ENCODE data around the gene FHIT.

FHIT gene

DNA sequence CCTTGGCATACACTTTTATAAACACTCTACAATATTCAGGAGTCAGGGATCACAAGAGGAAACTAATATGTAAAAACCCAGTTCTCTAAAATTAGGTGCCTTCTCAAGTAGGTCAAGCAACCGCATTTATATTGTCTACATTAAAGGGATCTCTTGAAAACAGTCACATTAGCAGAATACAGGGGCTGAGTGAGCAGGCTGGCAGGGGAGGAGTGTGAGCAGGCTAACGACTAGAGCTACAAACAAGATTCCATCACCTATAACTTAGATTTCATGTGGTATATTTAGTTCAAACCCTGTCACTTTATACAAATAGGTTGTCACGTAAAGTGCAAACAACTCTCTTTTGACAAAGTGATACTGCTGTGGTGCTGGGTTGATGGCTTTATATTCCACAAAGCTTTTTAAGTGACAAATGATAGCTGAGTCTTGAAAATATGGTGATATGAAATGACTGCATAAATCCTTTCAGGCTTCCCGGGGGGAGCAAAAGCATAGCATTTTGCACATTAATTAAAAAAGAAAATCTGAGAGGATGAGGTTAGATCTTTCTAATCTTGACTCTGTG lies 937.9 kb downstream of the FHIT start:
- Histone ChIP-seq H3K4me1 (ENCODE audit: control insufficient read depth, insufficient read depth, low read length) (peaks cover 5% of the 10 kb centered on the region; the same call in 1 of the 2 replicates), H3K27ac (ENCODE audit: low read depth, low read length) (no peak overlapping the region), H3K36me3 (ENCODE audit: control insufficient read depth, insufficient read depth, low read length) (no peaks in the 10 kb centered on the region), H3K9me3 (ENCODE audit: control insufficient read depth, insufficient read depth, low read depth, low read length) (no peaks in the 10 kb centered on the region), H3K27me3 (ENCODE audit: control insufficient read depth, insufficient read depth, low read length) (no peaks in the 10 kb centered on the region), H3K9ac (ENCODE audit: low read length) (no peak overlapping the region), H3K4me3 (ENCODE audit: low read depth, low read length) (no peak overlapping the region)

DNA sequence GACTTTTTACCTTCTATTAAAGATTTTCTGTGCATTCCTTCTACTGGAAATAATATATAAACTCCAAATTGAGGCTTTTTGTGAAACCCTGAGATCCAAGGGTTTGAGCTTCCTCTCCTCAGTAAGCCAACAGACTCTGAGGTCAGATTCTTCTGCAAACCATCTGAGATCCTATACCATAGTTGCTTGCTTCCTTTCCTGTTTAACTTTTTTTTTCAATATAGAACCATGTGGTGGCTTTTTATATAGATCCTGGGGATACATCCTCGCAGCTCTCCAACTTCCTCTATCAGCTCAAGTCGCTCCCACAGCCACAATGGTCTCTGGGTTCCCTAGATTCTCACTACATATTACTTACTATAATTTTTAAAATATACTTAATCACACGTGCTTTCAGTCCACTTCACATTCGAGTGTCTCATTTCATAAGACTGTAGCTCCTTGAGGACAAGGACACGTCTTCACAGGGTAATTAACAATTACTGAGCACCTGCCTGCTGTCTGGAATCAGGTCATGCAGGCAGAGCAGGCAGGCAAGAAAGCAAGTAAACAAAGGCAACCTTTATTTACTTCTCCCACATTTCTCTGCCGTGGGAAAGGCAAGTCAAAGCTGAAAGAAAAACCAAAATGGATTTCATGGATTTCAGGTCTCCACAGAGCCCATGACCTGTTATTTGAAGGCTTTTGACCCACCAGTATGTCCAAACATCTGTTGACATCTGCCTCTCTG lies 941.5 kb downstream of the FHIT start:
- no peak overlapping the region for H3K27ac ChIP-seq (ENCODE audit: low read depth, low read length)
- no peaks in the 10 kb centered on the region; the same call in 1 of the 2 replicates for H3K4me1 ChIP-seq (ENCODE audit: control insufficient read depth, insufficient read depth, low read length)
- H3K9ac ChIP-seq (ENCODE audit: low read length): no peak overlapping the region
- no peaks in the 10 kb centered on the region for H3K9me3 ChIP-seq (ENCODE audit: control insufficient read depth, insufficient read depth, low read depth, low read length)
- H3K27me3 ChIP-seq (ENCODE audit: control insufficient read depth, insufficient read depth, low read length): no peaks in the 10 kb centered on the region
- H3K4me3 ChIP-seq (ENCODE audit: low read depth, low read length): no peak overlapping the region
- no peaks in the 10 kb centered on the region for H3K36me3 ChIP-seq (ENCODE audit: control insufficient read depth, insufficient read depth, low read length)

DNA sequence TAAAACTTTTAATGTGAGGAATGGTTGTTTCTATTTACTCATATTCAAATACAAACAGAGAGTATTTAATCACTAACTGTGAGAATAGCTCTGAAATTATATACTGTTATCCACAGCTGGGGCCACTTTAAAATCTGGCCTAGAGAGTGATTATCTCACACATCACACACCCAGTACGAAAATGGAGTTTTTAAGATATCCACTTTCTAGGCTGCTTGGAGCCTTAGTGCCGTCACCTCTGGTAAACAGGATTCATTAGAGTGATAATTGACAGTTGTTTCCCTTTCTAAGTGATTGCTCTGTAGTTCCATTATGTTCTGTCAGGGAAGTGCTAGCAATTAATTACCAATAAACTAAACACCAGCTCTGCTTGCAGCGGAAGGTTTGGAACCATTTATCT lies 942.4 kb downstream of the FHIT start:
- H3K27ac ChIP-seq (ENCODE audit: low read depth, low read length): no peak overlapping the region
- H3K9ac ChIP-seq (ENCODE audit: low read length): no peak overlapping the region
- no peaks in the 10 kb centered on the region for H3K27me3 ChIP-seq (ENCODE audit: control insufficient read depth, insufficient read depth, low read length)
- no peaks in the 10 kb centered on the region for H3K9me3 ChIP-seq (ENCODE audit: control insufficient read depth, insufficient read depth, low read depth, low read length)
- H3K4me1 ChIP-seq (ENCODE audit: control insufficient read depth, insufficient read depth, low read length): no peaks in the 10 kb centered on the region; the same call in 1 of the 2 replicates
- no peaks in the 10 kb centered on the region for H3K36me3 ChIP-seq (ENCODE audit: control insufficient read depth, insufficient read depth, low read length)
- H3K4me3 ChIP-seq (ENCODE audit: low read depth, low read length): no peak overlapping the region

DNA sequence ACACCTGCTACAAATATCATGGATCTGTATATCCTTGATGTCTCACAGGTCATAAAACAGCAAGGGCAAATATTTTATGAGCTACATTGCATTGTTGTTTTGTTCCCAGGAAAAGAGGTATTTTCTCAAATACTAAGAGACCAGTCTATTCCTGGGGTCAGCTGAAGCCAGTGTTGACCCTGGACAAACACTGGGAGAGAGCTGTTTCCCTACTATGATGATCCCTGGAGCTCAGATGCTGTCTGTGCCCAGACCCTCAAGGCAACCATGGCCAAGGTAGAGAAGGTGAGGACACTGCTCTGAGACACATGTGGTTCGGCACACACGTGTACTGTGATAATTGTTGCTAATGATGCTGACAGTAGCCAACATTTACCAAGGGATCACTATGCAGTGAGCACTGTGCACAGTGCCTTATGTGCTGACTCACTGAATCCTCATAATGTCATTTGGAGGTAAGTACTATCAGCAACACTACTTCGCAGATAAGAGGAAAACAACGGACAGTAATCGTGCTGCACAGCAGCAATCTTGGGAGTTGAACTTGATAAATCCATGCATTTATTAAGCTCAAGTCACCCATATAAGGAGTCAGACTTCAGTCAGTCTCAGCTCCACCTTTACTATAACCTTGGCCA lies 943.6 kb downstream of the FHIT start:
- Histone ChIP-seq H3K9ac (ENCODE audit: low read length) (no peak overlapping the region), H3K36me3 (ENCODE audit: control insufficient read depth, insufficient read depth, low read length) (no peaks in the 10 kb centered on the region), H3K27me3 (ENCODE audit: control insufficient read depth, insufficient read depth, low read length) (no peaks in the 10 kb centered on the region), H3K27ac (ENCODE audit: low read depth, low read length) (no peak overlapping the region), H3K4me3 (ENCODE audit: low read depth, low read length) (no peak overlapping the region), H3K4me1 (ENCODE audit: control insufficient read depth, insufficient read depth, low read length) (no peaks in the 10 kb centered on the region; the same call in 1 of the 2 replicates), H3K9me3 (ENCODE audit: control insufficient read depth, insufficient read depth, low read depth, low read length) (no peaks in the 10 kb centered on the region)

DNA sequence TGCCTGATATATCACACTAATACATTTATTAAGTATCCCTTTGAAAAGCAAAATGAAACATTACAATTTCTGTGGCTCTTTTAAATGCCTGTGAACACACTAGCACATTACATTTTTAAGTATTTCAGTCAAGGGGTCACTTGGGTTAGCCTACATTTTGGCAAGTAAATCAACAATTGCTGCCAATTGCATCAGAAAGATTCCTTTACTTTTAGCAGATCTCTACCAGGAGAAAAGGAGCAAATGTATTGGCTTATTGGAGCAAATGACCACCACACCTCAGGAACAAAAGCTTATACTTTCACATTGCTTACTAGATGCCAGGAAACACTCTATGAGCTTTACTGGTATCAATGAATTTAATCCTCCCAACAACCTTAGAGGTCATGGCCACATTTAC lies 947.1 kb downstream of the FHIT start:
- Histone ChIP-seq H3K9ac (ENCODE audit: low read length) (no peak overlapping the region), H3K9me3 (ENCODE audit: control insufficient read depth, insufficient read depth, low read depth, low read length) (no peaks in the 10 kb centered on the region), H3K27ac (ENCODE audit: low read depth, low read length) (no peak overlapping the region), H3K27me3 (ENCODE audit: control insufficient read depth, insufficient read depth, low read length) (no peaks in the 10 kb centered on the region), H3K4me3 (ENCODE audit: low read depth, low read length) (no peak overlapping the region), H3K4me1 (ENCODE audit: control insufficient read depth, insufficient read depth, low read length) (no peaks in the 10 kb centered on the region), H3K36me3 (ENCODE audit: control insufficient read depth, insufficient read depth, low read length) (no peaks in the 10 kb centered on the region)

DNA sequence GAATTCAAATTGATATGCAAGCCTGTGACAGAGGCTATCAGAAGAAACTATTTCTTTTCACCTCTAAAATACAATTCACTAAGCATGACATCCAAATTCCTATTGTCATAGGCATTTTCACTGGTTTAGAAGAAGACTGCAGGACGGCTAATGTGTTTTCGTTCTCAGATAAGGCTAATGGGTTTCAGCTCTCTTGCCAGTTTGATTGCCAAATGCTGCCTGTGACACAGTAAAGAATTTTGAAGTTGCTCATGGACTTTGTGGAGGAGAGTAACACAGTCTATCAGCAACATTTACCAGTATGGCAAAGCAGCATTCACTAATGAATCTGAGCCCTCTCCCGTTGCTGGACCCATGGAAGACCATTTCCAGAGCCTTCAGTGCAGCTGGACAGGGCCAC lies 948.1 kb downstream of the FHIT start:
- Histone ChIP-seq H3K9ac (ENCODE audit: low read length) (no peak overlapping the region), H3K27me3 (ENCODE audit: control insufficient read depth, insufficient read depth, low read length) (no peaks in the 10 kb centered on the region), H3K9me3 (ENCODE audit: control insufficient read depth, insufficient read depth, low read depth, low read length) (no peaks in the 10 kb centered on the region)

DNA sequence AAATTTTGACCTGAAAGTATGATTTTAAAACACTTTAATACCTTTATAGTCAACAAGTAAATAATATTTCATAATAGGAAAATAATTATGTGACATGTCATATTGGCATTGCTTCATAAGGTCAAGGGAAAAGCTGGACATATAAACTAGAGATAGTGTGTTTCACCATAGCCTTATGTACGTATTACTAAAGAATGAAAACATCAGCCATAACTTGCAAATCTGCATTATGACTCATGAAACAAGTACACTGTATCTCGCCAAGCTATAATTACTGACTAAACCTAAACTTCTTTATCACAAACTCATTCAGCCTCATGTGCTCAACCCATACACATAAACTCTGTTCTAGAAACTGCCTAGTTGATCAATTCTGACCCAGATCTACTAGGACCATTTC lies 950.1 kb downstream of the FHIT start:
- Histone ChIP-seq H3K9ac (ENCODE audit: low read length) (no peak overlapping the region), H3K4me1 (ENCODE audit: control insufficient read depth, insufficient read depth, low read length) (no peaks in the 10 kb centered on the region), H3K27ac (ENCODE audit: low read depth, low read length) (no peak overlapping the region), H3K27me3 (ENCODE audit: control insufficient read depth, insufficient read depth, low read length) (no peaks in the 10 kb centered on the region), H3K36me3 (ENCODE audit: control insufficient read depth, insufficient read depth, low read length) (no peaks in the 10 kb centered on the region), H3K4me3 (ENCODE audit: low read depth, low read length) (no peak overlapping the region), H3K9me3 (ENCODE audit: control insufficient read depth, insufficient read depth, low read depth, low read length) (no peaks in the 10 kb centered on the region)

More for the DNA sequence above, 948.1 kb downstream of the FHIT start:
- H3K4me1 ChIP-seq (ENCODE audit: control insufficient read depth, insufficient read depth, low read length): no peaks in the 10 kb centered on the region
- H3K4me3 ChIP-seq (ENCODE audit: low read depth, low read length): no peak overlapping the region
- H3K36me3 ChIP-seq (ENCODE audit: control insufficient read depth, insufficient read depth, low read length): no peaks in the 10 kb centered on the region
- no peak overlapping the region for H3K27ac ChIP-seq (ENCODE audit: low read depth, low read length)

DNA sequence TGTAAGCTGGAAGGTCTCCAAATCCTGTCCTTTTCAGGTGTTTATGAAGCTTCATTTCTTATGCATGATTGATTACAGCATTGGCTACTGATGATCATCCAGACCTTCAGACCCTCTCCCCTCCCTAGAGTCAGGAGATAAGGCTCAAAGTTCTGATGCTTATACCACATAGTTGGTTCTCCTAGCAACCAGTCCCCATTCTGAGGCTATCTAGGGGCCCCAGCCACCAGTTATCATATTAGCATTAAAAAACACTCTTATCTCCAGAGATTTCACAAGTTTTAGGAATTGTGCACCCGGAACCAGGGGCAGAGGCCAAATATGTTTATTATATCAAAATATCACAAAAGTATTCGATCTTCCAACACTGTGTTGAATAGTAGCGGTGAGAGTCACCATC lies 953.1 kb downstream of the FHIT start:
- no peak overlapping the region for H3K9ac ChIP-seq (ENCODE audit: low read length)
- no peak overlapping the region for H3K27ac ChIP-seq (ENCODE audit: low read depth, low read length)
- H3K27me3 ChIP-seq (ENCODE audit: control insufficient read depth, insufficient read depth, low read length): no peaks in the 10 kb centered on the region
- H3K4me1 ChIP-seq (ENCODE audit: control insufficient read depth, insufficient read depth, low read length): no peaks in the 10 kb centered on the region
- no peak overlapping the region for H3K4me3 ChIP-seq (ENCODE audit: low read depth, low read length)
- no peaks in the 10 kb centered on the region for H3K36me3 ChIP-seq (ENCODE audit: control insufficient read depth, insufficient read depth, low read length)
- H3K9me3 ChIP-seq (ENCODE audit: control insufficient read depth, insufficient read depth, low read depth, low read length): no peaks in the 10 kb centered on the region

DNA sequence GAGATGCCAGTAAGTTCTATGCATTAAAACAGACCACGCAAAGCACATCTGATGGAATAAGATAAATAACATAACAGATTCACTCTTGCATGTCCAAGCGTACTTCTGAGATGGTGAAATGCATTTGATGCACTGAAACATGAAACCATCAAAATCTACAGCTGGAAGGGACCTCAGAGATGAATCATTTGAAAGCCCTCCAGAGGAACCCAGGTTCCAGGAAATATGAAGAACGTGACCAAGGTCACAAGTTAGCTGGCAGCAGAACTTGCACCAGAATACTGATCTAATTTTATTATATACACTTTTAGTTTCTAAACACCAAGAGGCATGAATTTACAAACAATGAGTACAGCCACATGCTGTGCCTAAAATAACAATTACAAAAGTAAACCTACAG lies 957.1 kb downstream of the FHIT start:
- Histone ChIP-seq H3K27me3 (ENCODE audit: control insufficient read depth, insufficient read depth, low read length) (no peaks in the 10 kb centered on the region), H3K9me3 (ENCODE audit: control insufficient read depth, insufficient read depth, low read depth, low read length) (no peaks in the 10 kb centered on the region), H3K4me1 (ENCODE audit: control insufficient read depth, insufficient read depth, low read length) (no peaks in the 10 kb centered on the region), H3K36me3 (ENCODE audit: control insufficient read depth, insufficient read depth, low read length) (no peaks in the 10 kb centered on the region), H3K4me3 (ENCODE audit: low read depth, low read length) (no peak overlapping the region), H3K27ac (ENCODE audit: low read depth, low read length) (no peak overlapping the region), H3K9ac (ENCODE audit: low read length) (no peak overlapping the region)

DNA sequence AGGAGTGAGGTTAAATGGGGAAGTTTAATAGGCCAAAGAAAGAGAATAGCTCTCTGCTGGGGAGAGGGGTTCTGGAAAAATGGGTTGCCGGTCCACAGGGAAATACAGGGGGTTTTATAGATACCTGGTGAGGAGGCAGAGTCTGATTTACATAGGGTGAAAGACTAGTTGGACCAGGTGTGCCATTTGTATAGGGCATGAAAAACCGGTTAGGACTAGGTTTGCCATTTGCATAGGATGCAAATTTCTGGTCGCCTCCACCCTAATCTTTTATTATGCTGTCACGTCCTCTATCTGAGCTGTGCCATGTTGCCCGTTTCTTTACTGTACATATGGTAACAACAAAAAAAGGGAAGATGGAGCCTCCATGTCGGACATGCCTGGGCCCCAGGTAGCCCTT lies 960.1 kb downstream of the FHIT start:
- no peaks in the 10 kb centered on the region for H3K27me3 ChIP-seq (ENCODE audit: control insufficient read depth, insufficient read depth, low read length)
- H3K36me3 ChIP-seq (ENCODE audit: control insufficient read depth, insufficient read depth, low read length): no peaks in the 10 kb centered on the region
- H3K4me1 ChIP-seq (ENCODE audit: control insufficient read depth, insufficient read depth, low read length): no peaks in the 10 kb centered on the region
- no peak overlapping the region for H3K4me3 ChIP-seq (ENCODE audit: low read depth, low read length)
- H3K9me3 ChIP-seq (ENCODE audit: control insufficient read depth, insufficient read depth, low read depth, low read length): no peaks in the 10 kb centered on the region
- no peak overlapping the region for H3K27ac ChIP-seq (ENCODE audit: low read depth, low read length)
- H3K9ac ChIP-seq (ENCODE audit: low read length): no peak overlapping the region

DNA sequence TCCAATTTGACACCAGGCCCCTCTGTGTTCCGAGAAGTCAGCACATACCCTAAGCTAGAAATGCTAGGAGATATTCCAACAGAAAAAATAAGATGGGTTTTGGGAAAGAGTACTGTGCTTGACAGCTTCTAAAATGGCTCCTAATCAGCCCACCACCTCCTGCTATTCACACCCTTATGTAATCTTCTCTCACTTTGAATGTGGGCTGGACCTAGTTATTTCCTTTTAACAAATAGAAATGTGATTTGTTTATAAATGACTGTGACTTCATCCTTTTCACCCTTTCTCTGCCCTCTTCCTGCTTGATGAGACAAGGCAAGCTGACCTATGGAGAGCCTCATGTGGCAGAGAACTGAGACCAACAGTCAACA lies 961.1 kb downstream of the FHIT start:
- H3K9ac ChIP-seq (ENCODE audit: low read length): no peak overlapping the region
- no peaks in the 10 kb centered on the region for H3K27me3 ChIP-seq (ENCODE audit: control insufficient read depth, insufficient read depth, low read length)
- no peaks in the 10 kb centered on the region for H3K9me3 ChIP-seq (ENCODE audit: control insufficient read depth, insufficient read depth, low read depth, low read length)
- no peaks in the 10 kb centered on the region for H3K36me3 ChIP-seq (ENCODE audit: control insufficient read depth, insufficient read depth, low read length)
- no peak overlapping the region for H3K27ac ChIP-seq (ENCODE audit: low read depth, low read length)
- no peaks in the 10 kb centered on the region for H3K4me1 ChIP-seq (ENCODE audit: control insufficient read depth, insufficient read depth, low read length)
- no peak overlapping the region for H3K4me3 ChIP-seq (ENCODE audit: low read depth, low read length)
